NT2/D1 (cell line): ENCODE results near the gene WDR27.

Source experiments
- SUZ12 ChIP-seq: IDR thresholded peaks from 2 replicates; pipeline ENCODE4 v1.6.1; 2011; ENCODE audit not compliant: insufficient read length, insufficient read depth; ENCODE audit errors: extremely low read depth
- YY1 ChIP-seq: IDR thresholded peaks from 2 replicates; pipeline ENCODE4 v1.6.1; 2011; ENCODE audit not compliant: insufficient read length, insufficient read depth
- ZNF274 ChIP-seq: IDR thresholded peaks from 2 replicates; pipeline ENCODE4 v1.6.1; 2011; ENCODE audit warnings: mild to moderate bottlenecking, low read depth, low read length

- no peak for TF ChIP-seq ZNF274
- TF ChIP-seq YY1, result no peak
- no peak for TF ChIP-seq SUZ12
These were observed 275.2 kb downstream of the WDR27 start for GRCh38 chr6:169426611-169427010.
